Measurements from ENCODE around the gene LAMA2.

GRCh38 chr6:128892079-128892478, 9.1 kb downstream of the LAMA2 start:
- TF ChIP-seq CTCF (IDR thresholded peaks at IDR 0.05) (no peak), POLR2A (IDR thresholded peaks at IDR 0.05) (no peak)

Measured in suprapubic skin (tissue), 3 donors.